Neural cell (in vitro differentiated cells): ENCODE data around the gene CLTC. TPM values are rescaled to one million over a fixed set of nuclear protein-coding genes. Genes with fewer than 3 reads are reported as not detected.

Experiments used
- H2AFZ ChIP-seq: fragments of 200-600, 300-800 bp; sonication (generic), shearing (Covaris generic); 2 replicates; pipeline ENCODE4 v1.6.0; 2014; ENCODE audit warnings: low read depth, mild to moderate bottlenecking, antibody characterized with exemption, low read length, moderate library complexity
- H3F3A ChIP-seq: fragments of 200-600 bp; shearing (Covaris generic); 2 replicates; pipeline ENCODE4 v1.6.1; 2016; ENCODE audit warnings: mild to moderate bottlenecking, moderate library complexity, mixed read lengths, antibody characterized with exemption, low read length; ENCODE audit not compliant: insufficient read depth, poor library complexity, severe bottlenecking
- H3K27ac ChIP-seq: fragments of 200-600, 300-800 bp; sonication (generic), shearing (Covaris generic); 2 replicates; pipeline ENCODE4 v1.5.1; 2014; ENCODE audit warnings: mild to moderate bottlenecking, low read length, moderate library complexity
- H3K27me3 ChIP-seq: fragments of 300-800, 200-600 bp; sonication (generic), shearing (Covaris generic); 2 replicates; pipeline ENCODE4 v1.6.0; 2014; ENCODE audit warnings: mild to moderate bottlenecking, low read depth, low read length, moderate library complexity; ENCODE audit not compliant: insufficient read depth
- H3K36me3 ChIP-seq: fragments of 300-800, 200-600 bp; sonication (generic), shearing (Covaris generic); 2 replicates; pipeline ENCODE4 v1.5.1; 2014; ENCODE audit warnings: mild to moderate bottlenecking, antibody characterized with exemption, low read length, moderate library complexity; ENCODE audit not compliant: insufficient read depth
- H3K4me2 ChIP-seq: fragments of 300-800, 200-600 bp; sonication (generic), shearing (Covaris generic); 2 replicates; pipeline ENCODE4 v1.6.0; 2014; ENCODE audit warnings: mild to moderate bottlenecking, low read length
- H3K4me3 ChIP-seq: fragments of 300-800, 200-600 bp; sonication (generic), shearing (Covaris generic); 2 replicates; pipeline ENCODE4 v1.5.1; 2014; ENCODE audit warnings: mild to moderate bottlenecking, low read length, moderate library complexity
- H3K79me2 ChIP-seq: fragments of 200-600 bp; shearing (Covaris generic); replicated peaks from 2 replicates; pipeline ENCODE4 v1.6.0; 2014; ENCODE audit warnings: mild to moderate bottlenecking, low read length, moderate library complexity; ENCODE audit not compliant: insufficient read depth
- H3K9ac ChIP-seq: fragments of 300-800, 200-600 bp; sonication (generic), shearing (Covaris generic); 2 replicates; pipeline ENCODE4 v1.6.1; 2016; ENCODE audit warnings: mild to moderate bottlenecking, low read length, mixed read lengths
- H3K9me2 ChIP-seq: fragments of 200-600 bp; shearing (Covaris generic); 2 replicates; pipeline ENCODE4 v1.6.1; 2016; ENCODE audit warnings: mild to moderate bottlenecking, low read length, mixed read lengths; ENCODE audit not compliant: insufficient read depth
- H3K9me3 ChIP-seq: fragments of 200-600, 300-800 bp; sonication (generic), shearing (Covaris generic); 2 replicates; pipeline ENCODE4 v1.6.1; 2016; ENCODE audit warnings: mild to moderate bottlenecking, mixed run types, low read length, moderate library complexity, mixed read lengths
- H4K20me1 ChIP-seq: fragments of 200-600 bp; shearing (Covaris generic); 2 replicates; pipeline ENCODE4 v1.6.1; 2016; ENCODE audit warnings: mild to moderate bottlenecking, mixed run types; ENCODE audit not compliant: insufficient read depth
- CTCF ChIP-seq: fragments of 450-650 bp; IDR thresholded peaks from 2 replicates; pipeline ENCODE4 v1.5.1; 2014; ENCODE audit warnings: antibody characterized with exemption, mild to moderate bottlenecking, moderate library complexity; ENCODE audit not compliant: poor library complexity, severe bottlenecking
- EP300 ChIP-seq: fragments of 450-650 bp; conservative IDR thresholded peaks from 2 replicates; pipeline ENCODE4 v1.6.1; 2014; ENCODE audit warnings: antibody characterized with exemption, mild to moderate bottlenecking, moderate library complexity; ENCODE audit not compliant: poor library complexity, severe bottlenecking
- EZH2 ChIP-seq: fragments of 200-600, 300-800 bp; shearing (Covaris generic), sonication (generic); IDR thresholded peaks from 2 replicates; pipeline ENCODE4 v1.6.1; 2014; ENCODE audit warnings: antibody characterized with exemption, low read length, borderline replicate concordance, mild to moderate bottlenecking; ENCODE audit not compliant: insufficient read depth, poor library complexity, severe bottlenecking
- MXI1 ChIP-seq: fragments of 450-650 bp; conservative IDR thresholded peaks from 2 replicates; pipeline ENCODE4 v1.6.1; 2014; ENCODE audit warnings: antibody characterized with exemption, mild to moderate bottlenecking; ENCODE audit not compliant: poor library complexity, severe bottlenecking
- POLR2AphosphoS5 ChIP-seq: IDR thresholded peaks from 2 replicates; pipeline ENCODE4 v1.6.1; 2012
- RAD21 ChIP-seq: fragments of 450-650 bp; conservative IDR thresholded peaks from 2 replicates; pipeline ENCODE4 v1.6.1; 2014; ENCODE audit warnings: antibody characterized with exemption, mild to moderate bottlenecking, moderate library complexity
- REST ChIP-seq: IDR thresholded peaks from 2 replicates; pipeline ENCODE4 v1.6.1; 2012; ENCODE audit warnings: borderline replicate concordance
- SMC3 ChIP-seq: fragments of 450-650 bp; conservative IDR thresholded peaks from 2 replicates; pipeline ENCODE4 v1.6.1; 2014; ENCODE audit warnings: antibody characterized with exemption, mild to moderate bottlenecking, moderate library complexity; ENCODE audit not compliant: poor library complexity
- TAF1 ChIP-seq: IDR thresholded peaks from 2 replicates; pipeline ENCODE4 v1.6.1; 2012; ENCODE audit warnings: low read depth
- polyA plus RNA-seq: library from polyadenylated mRNA; depleted of rRNA; stranded (reverse); fragments of >200 nt; gene quantifications from 2 replicates; pipeline ENCODE4 v1.2.3, GENCODE V29; 2014

Gene CLTC
- polyA plus RNA-seq, 1 donor from 2014 or later: 218 TPM

- Histone ChIP-seq H3K9me3 (no peaks in the 10 kb centered on the region), H3K79me2 (peaks cover 6% of the 10 kb centered on the region), H2AFZ (no peak overlapping the region), H3K9me2 (no peaks in the 10 kb centered on the region), H3K4me3 (no peak overlapping the region), H3F3A (no peaks in the 10 kb centered on the region), H3K27ac (no peak overlapping the region), H3K9ac (no peak overlapping the region), H3K27me3 (no peaks in the 10 kb centered on the region), H4K20me1 (no peaks in the 10 kb centered on the region), H3K4me2 (no peak overlapping the region), H3K36me3 (peaks cover 18% of the 10 kb centered on the region)
- no peak for TF ChIP-seq POLR2AphosphoS5
- no peak for TF ChIP-seq RAD21
- TF ChIP-seq SMC3: no peak
- TF ChIP-seq REST: no peak
- TF ChIP-seq CTCF: no peak
- TF ChIP-seq MXI1: no peak
- TF ChIP-seq EZH2: no peak
- no peak for TF ChIP-seq EP300
- TF ChIP-seq TAF1: no peak
These were observed 55.5 kb downstream of the CLTC start for GRCh38 chr17:59675231-59675630.

GRCh38 chr17:59676716-59677115 lies 57.0 kb downstream of the CLTC start:
- no peak overlapping the region for H3K4me3 ChIP-seq
- TF ChIP-seq RAD21 (no peak), EP300 (no peak), EZH2 (no peak), MXI1 (no peak), POLR2AphosphoS5 (no peak), CTCF (no peak), SMC3 (no peak), TAF1 (no peak), REST (no peak)
- no peak overlapping the region for H2AFZ ChIP-seq
- no peak overlapping the region for H3K27ac ChIP-seq
- no peaks in the 10 kb centered on the region for H3K9me3 ChIP-seq
- peaks cover 24% of the 10 kb centered on the region for H3K36me3 ChIP-seq
- H4K20me1 ChIP-seq: no peaks in the 10 kb centered on the region
- H3K79me2 ChIP-seq: peaks cover 6% of the 10 kb centered on the region
- H3K9me2 ChIP-seq: no peaks in the 10 kb centered on the region
- no peaks in the 10 kb centered on the region for H3K27me3 ChIP-seq
- no peaks in the 10 kb centered on the region for H3F3A ChIP-seq
- H3K9ac ChIP-seq: no peak overlapping the region
- no peak overlapping the region for H3K4me2 ChIP-seq
